ENCODE data around the gene UBE2U.

The UBE2U gene

GRCh38 chr1:64280001-64280400, 76.6 kb downstream of the UBE2U start:
- H3K4me1 ChIP-seq (ENCODE audit: insufficient read depth, poor library complexity, severe bottlenecking), result peaks cover 7% of the 10 kb centered on the region
- ATAC-seq (ENCODE audit: low read depth) (peak; percentile 65; the same call in 1 of the 3 replicates), DNase-seq (ENCODE audit: low spot score) (no peak)
- H3K27ac ChIP-seq (ENCODE audit: poor library complexity, severe bottlenecking), result no peak overlapping the region
- H3K36me3 ChIP-seq (ENCODE audit: low read depth), result no peaks in the 10 kb centered on the region
- no peaks in the 10 kb centered on the region for H3K27me3 ChIP-seq (ENCODE audit: insufficient read depth, poor library complexity, severe bottlenecking)
- no peaks in the 10 kb centered on the region for H3K9me3 ChIP-seq (ENCODE audit: severe bottlenecking)
- no peak overlapping the region for H3K4me3 ChIP-seq (ENCODE audit: severe bottlenecking)
- no peak for TF ChIP-seq CTCF (IDR thresholded peaks at IDR 0.05; ENCODE audit: poor library complexity, severe bottlenecking)

- Histone ChIP-seq H3K36me3 (ENCODE audit: low read depth) (no peaks in the 10 kb centered on the region), H3K4me1 (ENCODE audit: insufficient read depth, poor library complexity, severe bottlenecking) (peaks cover 7% of the 10 kb centered on the region), H3K27ac (ENCODE audit: poor library complexity, severe bottlenecking) (no peak overlapping the region), H3K27me3 (ENCODE audit: insufficient read depth, poor library complexity, severe bottlenecking) (no peaks in the 10 kb centered on the region), H3K4me3 (ENCODE audit: severe bottlenecking) (no peak overlapping the region), H3K9me3 (ENCODE audit: severe bottlenecking) (no peaks in the 10 kb centered on the region)
- ATAC-seq (ENCODE audit: low read depth) (no peak; the same call in 2 of the 3 replicates), DNase-seq (ENCODE audit: low spot score) (no peak)
- TF ChIP-seq CTCF (IDR thresholded peaks at IDR 0.05; ENCODE audit: poor library complexity, severe bottlenecking), result no peak
Measured at GRCh38 chr1:64282351-64282750, 78.9 kb downstream of the UBE2U start.

GRCh38 chr1:64287071-64287470, 83.6 kb downstream of the UBE2U start:
- Histone ChIP-seq H3K4me1 (ENCODE audit: insufficient read depth, poor library complexity, severe bottlenecking) (peaks cover 7% of the 10 kb centered on the region), H3K4me3 (ENCODE audit: severe bottlenecking) (no peak overlapping the region), H3K9me3 (ENCODE audit: severe bottlenecking) (no peaks in the 10 kb centered on the region), H3K27me3 (ENCODE audit: insufficient read depth, poor library complexity, severe bottlenecking) (no peaks in the 10 kb centered on the region), H3K36me3 (ENCODE audit: low read depth) (no peaks in the 10 kb centered on the region), H3K27ac (ENCODE audit: poor library complexity, severe bottlenecking) (no peak overlapping the region)
- ATAC-seq (ENCODE audit: low read depth), result no peak
- TF ChIP-seq CTCF (IDR thresholded peaks at IDR 0.05; ENCODE audit: poor library complexity, severe bottlenecking), result no peak
- DNase-seq (ENCODE audit: low spot score), result no peak

GRCh38 chr1:64290420-64290819, 87.0 kb downstream of the UBE2U start:
- Histone ChIP-seq H3K27me3 (ENCODE audit: insufficient read depth, poor library complexity, severe bottlenecking) (no peaks in the 10 kb centered on the region), H3K27ac (ENCODE audit: poor library complexity, severe bottlenecking) (no peak overlapping the region), H3K36me3 (ENCODE audit: low read depth) (no peaks in the 10 kb centered on the region), H3K9me3 (ENCODE audit: severe bottlenecking) (no peaks in the 10 kb centered on the region), H3K4me1 (ENCODE audit: insufficient read depth, poor library complexity, severe bottlenecking) (peaks cover 8% of the 10 kb centered on the region), H3K4me3 (ENCODE audit: severe bottlenecking) (no peak overlapping the region)
- no peak for TF ChIP-seq CTCF (IDR thresholded peaks at IDR 0.05; ENCODE audit: poor library complexity, severe bottlenecking)
- DNase-seq (ENCODE audit: low spot score) (no peak), ATAC-seq (ENCODE audit: low read depth) (no peak)

GRCh38 chr1:64291931-64292330, 88.5 kb downstream of the UBE2U start:
- ATAC-seq (ENCODE audit: low read depth), result no peak
- no peak for DNase-seq (ENCODE audit: low spot score)
- peaks cover 8% of the 10 kb centered on the region for H3K4me1 ChIP-seq (ENCODE audit: insufficient read depth, poor library complexity, severe bottlenecking)
- no peak overlapping the region for H3K27ac ChIP-seq (ENCODE audit: poor library complexity, severe bottlenecking)
- H3K36me3 ChIP-seq (ENCODE audit: low read depth), result no peaks in the 10 kb centered on the region
- no peak for TF ChIP-seq CTCF (IDR thresholded peaks at IDR 0.05; ENCODE audit: poor library complexity, severe bottlenecking)
- no peak overlapping the region for H3K4me3 ChIP-seq (ENCODE audit: severe bottlenecking)
- H3K27me3 ChIP-seq (ENCODE audit: insufficient read depth, poor library complexity, severe bottlenecking), result no peaks in the 10 kb centered on the region
- no peaks in the 10 kb centered on the region for H3K9me3 ChIP-seq (ENCODE audit: severe bottlenecking)

Measured in RWPE2 (cell line).